Left lung (tissue), 10 donors: Measurements from ENCODE around the gene NIPAL1. TPM values are rescaled to one million over a fixed set of nuclear protein-coding genes. Genes with fewer than 3 reads are reported as not detected.
A peak's percentile ranks its signal among the peaks of the same experiment; 100 is the strongest.

Experiments
- ATAC-seq: fragments of 200-7000 bp; cut with Tn5 transposase; one replicate; pipeline ENCODE4 v1.9.1; 2020; ENCODE audit warnings: moderate library complexity
- DNase-seq, 4 donors: peaks; one replicate each; pipeline ENCODE4 v3.0.0-alpha.2; 2013 to 2020
- H3K27ac ChIP-seq, 2 donors: fragments of 200-600 bp; sonication (generic) in 1 of 2; one replicate each; pipeline versions ENCODE4 v1.5.0 to v1.8.0; 2020 to 2021
- H3K27me3 ChIP-seq, 2 donors: fragments of 200-600 bp; sonication (generic) in 1 of 2; one replicate each; pipeline versions ENCODE4 v1.5.0 to v1.8.0; 2020 to 2021
- H3K36me3 ChIP-seq, 2 donors: fragments of 200-600 bp; sonication (generic) in 1 of 2; one replicate each; pipeline versions ENCODE4 v1.5.0 to v1.8.0; 2020 to 2021
- H3K4me1 ChIP-seq, 2 donors: fragments of 200-600 bp; one replicate each; pipeline ENCODE4 v1.8.0; 2021
- H3K4me3 ChIP-seq, 2 donors: fragments of 200-600 bp; sonication (generic) in 1 of 2; one replicate each; pipeline versions ENCODE4 v1.5.0 to v1.8.0; 2020 to 2021; ENCODE audit warnings: mild to moderate bottlenecking in 1 of 2
- H3K9me3 ChIP-seq, 2 donors: fragments of 200-600 bp; sonication (generic) in 1 of 2; one replicate each; pipeline versions ENCODE4 v1.5.0 to v1.8.0; 2020 to 2021
- intact Hi-C, 2 donors: fragments of 100-400 bp; cut with DNase I; formaldehyde crosslinking; loops; one replicate each; pipeline versions ENCODE4 v1.11.2 to v1.14.2; 2022
- polyA plus RNA-seq, 6 donors: library from polyadenylated mRNA; unstranded; fragments of 120-200 nt; gene quantifications; one replicate each; pipeline ENCODE4 v1.2.1, GENCODE V29; 2013; ENCODE audit not compliant: insufficient read length in 6 of 6
- total RNA-seq, 2 donors: library from RNA; stranded (reverse); fragmentation: NEBNext Ultra II Directional; extraction: Animal tissue kit (Norgen Biotek cat#: 25700); gene quantifications; one replicate each; pipeline ENCODE4 v1.2.1, GENCODE V29; 2021
- TF ChIP-seq, protein P1 (sequence below), 2 donors: fragments of 200-600 bp; sonication (generic) in 1 of 2; IDR thresholded peaks; one replicate each; pipeline versions ENCODE4 v1.5.0 to v1.8.0; 2021; ENCODE audit warnings: antibody characterized with exemption in 2 of 2
- donor health status: DM: no; HTN: yes; CAD: no.
- donor health status: DM: no; HTN: no; CAD: no.

The NIPAL1 gene
- total and polyA plus RNA-seq, 8 donors: 1.6 to 4.1 (median 3.3) TPM

DNA sequence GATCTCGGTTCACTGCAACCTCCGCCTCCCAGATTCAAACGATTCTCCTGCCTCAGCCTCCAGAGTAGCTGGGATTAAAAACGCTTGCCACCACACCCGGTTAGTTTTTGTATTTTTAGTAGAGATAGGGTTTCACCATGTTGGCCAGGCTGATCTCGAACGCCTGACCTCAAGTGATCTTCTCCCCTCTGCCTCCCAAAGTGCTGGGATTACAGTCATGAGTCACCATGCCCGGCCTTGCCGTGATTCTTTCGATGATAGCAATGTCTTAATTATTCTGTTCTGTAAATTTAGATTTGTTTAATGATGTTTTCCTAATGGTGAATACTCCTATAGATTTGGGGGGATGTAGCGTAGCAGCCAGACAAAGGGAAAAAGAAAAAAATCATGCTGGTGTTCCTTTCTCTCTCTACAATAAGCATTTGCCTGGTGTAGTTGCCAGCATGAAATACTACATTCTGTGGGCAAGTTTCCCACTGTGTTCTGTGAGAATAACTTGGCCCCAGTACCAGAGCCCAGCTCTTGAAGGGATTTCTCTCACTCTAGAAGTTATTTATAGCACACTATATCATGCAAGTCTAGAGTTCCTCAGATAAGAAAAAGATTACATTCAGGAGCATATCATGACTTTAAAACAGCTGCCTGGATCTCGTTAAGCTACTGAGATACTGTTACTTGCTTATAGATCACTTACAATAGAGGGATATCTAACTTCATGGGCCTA lies 15.4 kb downstream of the NIPAL1 start:
- intact Hi-C loops: no loop called here
- ATAC-seq (peak; percentile 78), DNase-seq (peak in 2 of 4 donors; percentile 16 to 64)

GRCh38 chr4:48032721-48033120 lies 16.1 kb downstream of the NIPAL1 start:
- H3K36me3 ChIP-seq: no peaks in the 10 kb centered on the region
- H3K4me1 ChIP-seq: no peaks in the 10 kb centered on the region
- DNase-seq: no peak
- H3K9me3 ChIP-seq: no peaks in the 10 kb centered on the region
- H3K27ac ChIP-seq: no peak overlapping the region
- TF ChIP-seq, protein P1, sequence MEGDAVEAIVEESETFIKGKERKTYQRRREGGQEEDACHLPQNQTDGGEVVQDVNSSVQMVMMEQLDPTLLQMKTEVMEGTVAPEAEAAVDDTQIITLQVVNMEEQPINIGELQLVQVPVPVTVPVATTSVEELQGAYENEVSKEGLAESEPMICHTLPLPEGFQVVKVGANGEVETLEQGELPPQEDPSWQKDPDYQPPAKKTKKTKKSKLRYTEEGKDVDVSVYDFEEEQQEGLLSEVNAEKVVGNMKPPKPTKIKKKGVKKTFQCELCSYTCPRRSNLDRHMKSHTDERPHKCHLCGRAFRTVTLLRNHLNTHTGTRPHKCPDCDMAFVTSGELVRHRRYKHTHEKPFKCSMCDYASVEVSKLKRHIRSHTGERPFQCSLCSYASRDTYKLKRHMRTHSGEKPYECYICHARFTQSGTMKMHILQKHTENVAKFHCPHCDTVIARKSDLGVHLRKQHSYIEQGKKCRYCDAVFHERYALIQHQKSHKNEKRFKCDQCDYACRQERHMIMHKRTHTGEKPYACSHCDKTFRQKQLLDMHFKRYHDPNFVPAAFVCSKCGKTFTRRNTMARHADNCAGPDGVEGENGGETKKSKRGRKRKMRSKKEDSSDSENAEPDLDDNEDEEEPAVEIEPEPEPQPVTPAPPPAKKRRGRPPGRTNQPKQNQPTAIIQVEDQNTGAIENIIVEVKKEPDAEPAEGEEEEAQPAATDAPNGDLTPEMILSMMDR (IDR thresholded peaks at IDR 0.05): no peak
- no peaks in the 10 kb centered on the region for H3K27me3 ChIP-seq
- H3K4me3 ChIP-seq: no peak overlapping the region
- ATAC-seq: no peak
- intact Hi-C loops: no loop called here

More for the DNA sequence above, 15.4 kb downstream of the NIPAL1 start:
- Histone ChIP-seq H3K4me3 (no peak overlapping the region), H3K36me3 (no peaks in the 10 kb centered on the region), H3K4me1 (no peaks in the 10 kb centered on the region), H3K27ac (no peak overlapping the region), H3K27me3 (no peaks in the 10 kb centered on the region), H3K9me3 (no peaks in the 10 kb centered on the region)
- TF ChIP-seq, protein P1 (IDR thresholded peaks at IDR 0.05): no peak

- TF ChIP-seq, protein P1 (IDR thresholded peaks at IDR 0.05): no peak
- DNase-seq (no peak), ATAC-seq (no peak)
- no peaks in the 10 kb centered on the region for H3K36me3 ChIP-seq
- no peak overlapping the region for H3K4me3 ChIP-seq
- H3K27me3 ChIP-seq: no peaks in the 10 kb centered on the region
- H3K4me1 ChIP-seq: no peaks in the 10 kb centered on the region
- H3K27ac ChIP-seq: no peak overlapping the region
- intact Hi-C loops: no loop called here
- H3K9me3 ChIP-seq: no peaks in the 10 kb centered on the region
These were observed 16.8 kb downstream of the NIPAL1 start for GRCh38 chr4:48033412-48033811.

GRCh38 chr4:48033825-48034413 lies 17.3 kb downstream of the NIPAL1 start:
- TF ChIP-seq, protein P1 (IDR thresholded peaks at IDR 0.05): peak; percentile 29 to 49
- H3K36me3 ChIP-seq: no peaks in the 10 kb centered on the region
- H3K27me3 ChIP-seq: no peaks in the 10 kb centered on the region
- no peaks in the 10 kb centered on the region for H3K9me3 ChIP-seq
- ATAC-seq (peak; percentile 60), DNase-seq (no peak)
- H3K4me1 ChIP-seq: no peaks in the 10 kb centered on the region
- no peak overlapping the region for H3K27ac ChIP-seq
- intact Hi-C loops: no loop called here
- no peak overlapping the region for H3K4me3 ChIP-seq

GRCh38 chr4:48035952-48036351 lies 19.4 kb downstream of the NIPAL1 start:
- H3K4me3 ChIP-seq: no peak overlapping the region
- no peak for ATAC-seq
- intact Hi-C loops: no loop called here
- DNase-seq: no peak
- no peaks in the 10 kb centered on the region for H3K9me3 ChIP-seq
- H3K27me3 ChIP-seq: peaks cover 0 to 4% of the 10 kb centered on the region in 2 donors
- no peak overlapping the region for H3K27ac ChIP-seq
- H3K4me1 ChIP-seq: no peaks in the 10 kb centered on the region
- TF ChIP-seq, protein P1 (IDR thresholded peaks at IDR 0.05): no peak
- H3K36me3 ChIP-seq: no peaks in the 10 kb centered on the region
